Transverse colon (tissue), 4 donors: ENCODE results near the gene CCT3.

Experiments
- EP300 ChIP-seq: sonication (generic); formaldehyde crosslinking; IDR thresholded peaks from one replicate; pipeline ENCODE4 v1.6.1; 2017; ENCODE audit warnings: antibody characterized with exemption, low read depth
- POLR2A ChIP-seq: fragments of 450-650 bp; IDR thresholded peaks from one replicate; pipeline ENCODE4 v1.6.1; 2016; ENCODE audit warnings: antibody characterized with exemption, mild to moderate bottlenecking, moderate library complexity
- POLR2AphosphoS5 ChIP-seq, 3 donors: sonication (generic); formaldehyde crosslinking; IDR thresholded peaks; one replicate each; pipeline ENCODE4 v1.6.1; 2016; ENCODE audit warnings: antibody characterized with exemption in 3 of 3
- TF ChIP-seq, protein P1 (sequence below), 5 experiments: fragments of 200-600 bp in 3 of 5; fragments of 450-650 bp in 2 of 5; sonication (generic) in 3 of 5; IDR thresholded peaks; 1 replicate in 2 of 5; 2 replicates in 3 of 5; pipeline ENCODE4 v1.5.1; 2016 to 2017; ENCODE audit warnings: antibody characterized with exemption in 5 of 5, inconsistent platforms in 3 of 5, mild to moderate bottlenecking in 2 of 5, moderate library complexity in 1 of 5

DNA sequence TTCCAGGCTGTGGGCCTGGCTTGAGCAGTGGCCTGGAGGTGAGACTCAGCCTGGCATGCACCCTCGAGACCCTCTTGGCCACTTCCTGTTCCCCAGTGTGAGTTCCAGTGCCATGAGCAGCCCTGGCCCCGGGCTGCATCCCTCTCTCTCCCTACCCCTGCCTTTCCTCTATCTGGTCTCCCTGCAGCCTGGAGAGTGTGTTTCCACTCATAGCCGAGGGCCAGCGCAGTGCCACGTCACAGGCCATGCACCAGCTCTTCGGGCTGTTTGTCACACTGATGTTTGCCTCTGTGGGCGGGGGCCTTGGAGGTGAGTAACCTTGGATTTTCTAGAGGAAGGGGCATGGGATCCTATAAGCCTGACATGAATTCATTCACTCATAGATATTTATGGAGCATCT lies 44.5 kb upstream of the CCT3 start:
- TF ChIP-seq EP300 (no peak), POLR2A (no peak), POLR2AphosphoS5 (IDR thresholded peaks at IDR 0.05) (no peak)
- TF ChIP-seq, protein P1, sequence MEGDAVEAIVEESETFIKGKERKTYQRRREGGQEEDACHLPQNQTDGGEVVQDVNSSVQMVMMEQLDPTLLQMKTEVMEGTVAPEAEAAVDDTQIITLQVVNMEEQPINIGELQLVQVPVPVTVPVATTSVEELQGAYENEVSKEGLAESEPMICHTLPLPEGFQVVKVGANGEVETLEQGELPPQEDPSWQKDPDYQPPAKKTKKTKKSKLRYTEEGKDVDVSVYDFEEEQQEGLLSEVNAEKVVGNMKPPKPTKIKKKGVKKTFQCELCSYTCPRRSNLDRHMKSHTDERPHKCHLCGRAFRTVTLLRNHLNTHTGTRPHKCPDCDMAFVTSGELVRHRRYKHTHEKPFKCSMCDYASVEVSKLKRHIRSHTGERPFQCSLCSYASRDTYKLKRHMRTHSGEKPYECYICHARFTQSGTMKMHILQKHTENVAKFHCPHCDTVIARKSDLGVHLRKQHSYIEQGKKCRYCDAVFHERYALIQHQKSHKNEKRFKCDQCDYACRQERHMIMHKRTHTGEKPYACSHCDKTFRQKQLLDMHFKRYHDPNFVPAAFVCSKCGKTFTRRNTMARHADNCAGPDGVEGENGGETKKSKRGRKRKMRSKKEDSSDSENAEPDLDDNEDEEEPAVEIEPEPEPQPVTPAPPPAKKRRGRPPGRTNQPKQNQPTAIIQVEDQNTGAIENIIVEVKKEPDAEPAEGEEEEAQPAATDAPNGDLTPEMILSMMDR (IDR thresholded peaks at IDR 0.05) = no peak
